ENCODE data around the gene KLHDC7A. TPM values are rescaled to one million over a fixed set of nuclear protein-coding genes. Genes with fewer than 3 reads are reported as not detected.

The KLHDC7A gene
- total RNA-seq, 4 donors from 2014 or later: 0.48 to 7.6 (median 1.3) TPM

- Histone ChIP-seq H3K27ac (peak overlapping the region; percentile 19 to 76 (median 54)), H3K9me3 (no peaks in the 10 kb centered on the region), H3K4me3 (peak overlapping the region in 2 of 4 donors; percentile 9 to 25), H3K36me3 (no peaks in the 10 kb centered on the region), H3K27me3 (peaks cover 0 to 56% (median 0%) of the 10 kb centered on the region in 4 donors), H3K4me1 (peaks cover 0 to 29% (median 0%) of the 10 kb centered on the region in 3 donors)
- TF ChIP-seq POLR2A (IDR thresholded peaks at IDR 0.05) (no peak), CTCF (IDR thresholded peaks at IDR 0.05) (no peak)
- WGBS, 2 donors: 27 to 70% methylated on average over 5 to 12 of the region's 25 CpGs
- intact Hi-C loops (cut with DNase I): no loop called here
- no peak for DNase-seq
Measured at GRCh38 chr1:18481190-18481920, 625 bp downstream of the KLHDC7A start.

- Histone ChIP-seq H3K4me1 (peaks cover 0 to 29% (median 0%) of the 10 kb centered on the region in 3 donors), H3K36me3 (no peaks in the 10 kb centered on the region), H3K27me3 (peaks cover 0 to 55% (median 0%) of the 10 kb centered on the region in 4 donors), H3K4me3 (peak overlapping the region in 1 of 4 donors; percentile 25), H3K27ac (no peak overlapping the region), H3K9me3 (no peaks in the 10 kb centered on the region)
- DNase-seq: no peak
- intact Hi-C loops (cut with DNase I): no loop called here
- TF ChIP-seq POLR2A (IDR thresholded peaks at IDR 0.05) (no peak), CTCF (IDR thresholded peaks at IDR 0.05) (no peak)
- 93 to 95% methylated on average over 12 to 23 of the region's 49 CpGs for WGBS, 2 donors
Measured at GRCh38 chr1:18481921-18482701, 1.4 kb downstream of the KLHDC7A start.

GRCh38 chr1:18482721-18483425 lies 2.1 kb downstream of the KLHDC7A start:
- Histone ChIP-seq H3K27ac (no peak overlapping the region), H3K4me1 (peaks cover 0 to 29% (median 0%) of the 10 kb centered on the region in 3 donors), H3K9me3 (no peaks in the 10 kb centered on the region), H3K4me3 (no peak overlapping the region), H3K36me3 (no peaks in the 10 kb centered on the region), H3K27me3 (peaks cover 0 to 55% (median 0%) of the 10 kb centered on the region in 4 donors)
- intact Hi-C loops (cut with DNase I): no loop called here
- DNase-seq: no peak
- WGBS, 2 donors: 91 to 93% methylated on average over 6 to 14 of the region's 57 CpGs
- no peak for TF ChIP-seq CTCF (IDR thresholded peaks at IDR 0.05)
- TF ChIP-seq POLR2A (IDR thresholded peaks at IDR 0.05): no peak

- H3K27me3 ChIP-seq: peaks cover 0 to 68% (median 0%) of the 10 kb centered on the region in 4 donors
- TF ChIP-seq CTCF (IDR thresholded peaks at IDR 0.05) (no peak), POLR2A (IDR thresholded peaks at IDR 0.05) (no peak)
- no peak for DNase-seq
- 79 to 90% methylated on average over 2 of the region's 3 CpGs for WGBS, 2 donors
- no peak overlapping the region for H3K27ac ChIP-seq
- intact Hi-C loops (cut with DNase I): no loop called here
- no peaks in the 10 kb centered on the region for H3K36me3 ChIP-seq
- no peaks in the 10 kb centered on the region for H3K9me3 ChIP-seq
- H3K4me3 ChIP-seq: no peak overlapping the region
- H3K4me1 ChIP-seq: peaks cover 0 to 26% (median 0%) of the 10 kb centered on the region in 3 donors
Measured at GRCh38 chr1:18484276-18484675, 3.5 kb downstream of the KLHDC7A start.

Data from esophagus squamous epithelium (tissue), 5 donors.